ENCODE data around the gene ABHD17A.

GRCh38 chr19:1913781-1914577 lies 28.7 kb upstream of the ABHD17A start:
- TF ChIP-seq, protein P1, sequence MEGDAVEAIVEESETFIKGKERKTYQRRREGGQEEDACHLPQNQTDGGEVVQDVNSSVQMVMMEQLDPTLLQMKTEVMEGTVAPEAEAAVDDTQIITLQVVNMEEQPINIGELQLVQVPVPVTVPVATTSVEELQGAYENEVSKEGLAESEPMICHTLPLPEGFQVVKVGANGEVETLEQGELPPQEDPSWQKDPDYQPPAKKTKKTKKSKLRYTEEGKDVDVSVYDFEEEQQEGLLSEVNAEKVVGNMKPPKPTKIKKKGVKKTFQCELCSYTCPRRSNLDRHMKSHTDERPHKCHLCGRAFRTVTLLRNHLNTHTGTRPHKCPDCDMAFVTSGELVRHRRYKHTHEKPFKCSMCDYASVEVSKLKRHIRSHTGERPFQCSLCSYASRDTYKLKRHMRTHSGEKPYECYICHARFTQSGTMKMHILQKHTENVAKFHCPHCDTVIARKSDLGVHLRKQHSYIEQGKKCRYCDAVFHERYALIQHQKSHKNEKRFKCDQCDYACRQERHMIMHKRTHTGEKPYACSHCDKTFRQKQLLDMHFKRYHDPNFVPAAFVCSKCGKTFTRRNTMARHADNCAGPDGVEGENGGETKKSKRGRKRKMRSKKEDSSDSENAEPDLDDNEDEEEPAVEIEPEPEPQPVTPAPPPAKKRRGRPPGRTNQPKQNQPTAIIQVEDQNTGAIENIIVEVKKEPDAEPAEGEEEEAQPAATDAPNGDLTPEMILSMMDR (IDR thresholded peaks at IDR 0.05 in 2 of 3, conservative IDR thresholded peaks at IDR 0.05 in 1 of 3; ENCODE audit: insufficient read depth in 2 of 3, low read depth in 1 of 3, low read length in 3 of 3), result no peak
- no peak for TF ChIP-seq RBBP5 (IDR thresholded peaks at IDR 0.05; ENCODE audit: borderline replicate concordance, insufficient read depth, low read length, poor library complexity, severe bottlenecking)
- no peak for TF ChIP-seq POLR2AphosphoS5 (IDR thresholded peaks at IDR 0.05; ENCODE audit: control insufficient read depth, insufficient read depth, low read depth, low read length)
- TF ChIP-seq ELF4 (CRISPR knock-in tag; IDR thresholded peaks at IDR 0.05), result no peak

Data from K562 (cell line).